ENCODE measurements around the gene RAB5IF. TPM values are rescaled to one million over a fixed set of nuclear protein-coding genes. Genes with fewer than 3 reads are reported as not detected.

Gene RAB5IF
- total and polyA plus RNA-seq, 2 of the 13 experiments (the other 11 are each of a cell fraction or from before 2014, with no cell fraction given) = 261 to 305 TPM

- TF ChIP-seq ATM (IDR thresholded peaks at IDR 0.05; ENCODE audit: borderline replicate concordance) (no peak), ZC3H13 (CRISPR knock-in tag; IDR thresholded peaks at IDR 0.05) (no peak), XRCC5 (optimal IDR thresholded peaks at IDR 0.05; ENCODE audit: low read length) (peak; percentile 63), SRSF4 (IDR thresholded peaks at IDR 0.05; ENCODE audit: low read depth, low read length, poor library complexity, severe bottlenecking) (no peak), ZNF784 (CRISPR knock-in tag; IDR thresholded peaks at IDR 0.05; ENCODE audit: borderline replicate concordance) (no peak), CHD4 (IDR thresholded peaks at IDR 0.05; ENCODE audit: borderline replicate concordance, low read length) (no peak), ZNF781 (CRISPR knock-in tag; IDR thresholded peaks at IDR 0.05; ENCODE audit: borderline replicate concordance, not compliant biosample characterization) (no peak), BRD4 (CRISPR knock-in tag; IDR thresholded peaks at IDR 0.05) (no peak), KDM5B (CRISPR knock-in tag; IDR thresholded peaks at IDR 0.05; ENCODE audit: borderline replicate concordance) (no peak), HNRNPH1 (optimal IDR thresholded peaks at IDR 0.05; ENCODE audit: low read depth, low read length) (no peak), PRDM10 (CRISPR knock-in tag; IDR thresholded peaks at IDR 0.05; ENCODE audit: low read depth) (peak; percentile 97), CBFB (CRISPR knock-in tag; IDR thresholded peaks at IDR 0.05) (no peak), ZNF776 (CRISPR knock-in tag; IDR thresholded peaks at IDR 0.05) (no peak), ZHX1 (CRISPR knock-in tag; IDR thresholded peaks at IDR 0.05; ENCODE audit: low read depth) (peak; percentile 94; the same call in 1 of the 2 replicates), HOXA3 (CRISPR knock-in tag; IDR thresholded peaks at IDR 0.05) (peak; percentile 88), SMAD3 (CRISPR knock-in tag; IDR thresholded peaks at IDR 0.05) (peak; percentile 72; the same call in 1 of the 2 replicates), ZNF281 (CRISPR knock-in tag; IDR thresholded peaks at IDR 0.05; ENCODE audit: borderline replicate concordance) (no peak), HMG20B (CRISPR knock-in tag; conservative IDR thresholded peaks at IDR 0.05) (no peak), HOXA5 (CRISPR knock-in tag; IDR thresholded peaks at IDR 0.05) (no peak)
These were observed 2.2 kb downstream of the RAB5IF start (continued) for GRCh38 chr20:36607586-36608387.

Data from HepG2 (cell line).